Esophagus muscularis mucosa (tissue), 4 donors: ENCODE results near the gene CIC. TPM values are rescaled to one million over a fixed set of nuclear protein-coding genes. Genes with fewer than 3 reads are reported as not detected.

ENCODE experiments used
- DNase-seq: peaks from one replicate; pipeline ENCODE4 v3.0.0-alpha.2; 2017; ENCODE audit errors: extremely low spot score
- H3K27ac ChIP-seq, 4 donors: fragments of 200-600 bp; sonication (generic); replicated peaks in 1 of 4; 1 replicate in 3 of 4; 2 replicates in 1 of 4; pipeline ENCODE4 v1.5.1; 2016 to 2019; ENCODE audit warnings: mild to moderate bottlenecking in 1 of 4
- H3K27me3 ChIP-seq, 4 donors: fragments of 200-600 bp; sonication (generic); one replicate each; pipeline versions ENCODE4 v1.5.1 to v1.6.0; 2016 to 2019
- H3K36me3 ChIP-seq, 4 donors: fragments of 200-600 bp; sonication (generic); one replicate each; pipeline ENCODE4 v1.5.1; 2016 to 2019
- H3K4me1 ChIP-seq, 4 donors: fragments of 200-600 bp; sonication (generic); one replicate each; pipeline ENCODE4 v1.5.1; 2016 to 2019
- H3K4me3 ChIP-seq, 4 donors: fragments of 200-600 bp; sonication (generic); 1 replicate in 2 of 4; 2 replicates in 2 of 4; pipeline ENCODE4 v1.5.1; 2016 to 2019; ENCODE audit warnings: mild to moderate bottlenecking in 4 of 4, moderate library complexity in 1 of 4
- H3K9me3 ChIP-seq, 4 donors: fragments of 200-600 bp; sonication (generic); 1 replicate in 3 of 4; 2 replicates in 1 of 4; pipeline ENCODE4 v1.5.1; 2016 to 2019
- CTCF ChIP-seq, 3 experiments: fragments of 200-600 bp in 2 of 3; fragments of 450-650 bp in 1 of 3; sonication (generic) in 2 of 3; IDR thresholded peaks; one replicate each; pipeline ENCODE4 v1.5.1; 2017 to 2019; ENCODE audit warnings: antibody characterized with exemption in 3 of 3, mild to moderate bottlenecking in 2 of 3, moderate library complexity in 1 of 3
- EP300 ChIP-seq: sonication (generic); formaldehyde crosslinking; IDR thresholded peaks from one replicate; pipeline ENCODE4 v1.6.1; 2017; ENCODE audit warnings: antibody characterized with exemption
- POLR2A ChIP-seq: fragments of 450-650 bp; IDR thresholded peaks from one replicate; pipeline ENCODE4 v1.6.1; 2017; ENCODE audit warnings: antibody characterized with exemption, moderate library complexity, mild to moderate bottlenecking, low read depth
- POLR2AphosphoS5 ChIP-seq, 2 donors: sonication (generic); formaldehyde crosslinking; IDR thresholded peaks; one replicate each; pipeline ENCODE4 v1.6.1; 2017; ENCODE audit warnings: antibody characterized with exemption in 2 of 2
- WGBS: methylation state at CpG from one replicate; pipeline ENCODE4 v1.1.5; 2018; 5-methylcytosine and 5-hydroxymethylcytosine counted together
- intact Hi-C: fragments of 100-400 bp; cut with DNase I; formaldehyde crosslinking; loops from one replicate; pipeline ENCODE4 v1.15.1; 2023
- total RNA-seq, 4 donors: library from RNA; depleted of rRNA; stranded (reverse); fragments of >200 nt; gene quantifications; one replicate each; pipeline versions ENCODE4 v1.1.0 to v1.2.1, GENCODE V29; 2016

The CIC gene
- total RNA-seq, 4 donors from 2014 or later: 37.8 to 74.2 (median 56.3) TPM

GRCh38 chr19:42279155-42279901 is 10.3 kb downstream of the CIC start:
- H3K27me3 ChIP-seq: no peaks in the 10 kb centered on the region
- H3K4me3 ChIP-seq: peak overlapping the region; percentile 74 to 98 (median 85)
- H3K4me1 ChIP-seq: peaks cover 72 to 91% (median 88%) of the 10 kb centered on the region in 4 donors
- intact Hi-C loops: loop anchor here (2.0 kb wide), 1 partner anchor 33 kb away; no protein-coding TSS in a partner anchor
- DNase-seq: no peak
- TF ChIP-seq POLR2AphosphoS5 (IDR thresholded peaks at IDR 0.05) (no peak), POLR2A (no peak), EP300 (no peak), CTCF (IDR thresholded peaks at IDR 0.05) (no peak)
- peaks cover 0 to 26% (median 9%) of the 10 kb centered on the region in 4 donors for H3K36me3 ChIP-seq
- H3K27ac ChIP-seq: peak overlapping the region; percentile 94 to 99 (median 98)
- 8% methylated on average over 6 of the region's 6 CpGs for WGBS
- no peaks in the 10 kb centered on the region for H3K9me3 ChIP-seq

- Histone ChIP-seq H3K4me1 (peaks cover 79 to 90% (median 87%) of the 10 kb centered on the region in 4 donors), H3K36me3 (peaks cover 0 to 18% (median 2%) of the 10 kb centered on the region in 4 donors), H3K27me3 (no peaks in the 10 kb centered on the region), H3K4me3 (peak overlapping the region; percentile 74 to 98 (median 85)), H3K9me3 (no peaks in the 10 kb centered on the region), H3K27ac (peak overlapping the region; percentile 94 to 99 (median 98))
- TF ChIP-seq POLR2AphosphoS5 (IDR thresholded peaks at IDR 0.05) (peak; percentile 77 to 81), POLR2A (no peak), EP300 (no peak), CTCF (IDR thresholded peaks at IDR 0.05) (peak; percentile 94 to 96 (median 94))
- 0% methylated on average over 55 of the region's 89 CpGs for WGBS
- intact Hi-C loops: loop anchor here (2.0 kb wide), 1 partner anchor 33 kb away; no protein-coding TSS in a partner anchor
- peak; percentile 97 for DNase-seq
Measured at GRCh38 chr19:42279902-42280814, 11.1 kb downstream of the CIC start.

GRCh38 chr19:42280815-42281145 is 11.7 kb downstream of the CIC start:
- Histone ChIP-seq H3K36me3 (peaks cover 0 to 11% (median 0%) of the 10 kb centered on the region in 4 donors), H3K27me3 (no peaks in the 10 kb centered on the region), H3K9me3 (no peaks in the 10 kb centered on the region), H3K4me3 (peak overlapping the region; percentile 74 to 98 (median 85)), H3K4me1 (peaks cover 79 to 90% (median 87%) of the 10 kb centered on the region in 4 donors), H3K27ac (peak overlapping the region; percentile 94 to 99 (median 98))
- TF ChIP-seq POLR2A: no peak
- TF ChIP-seq POLR2AphosphoS5 (IDR thresholded peaks at IDR 0.05): no peak
- no peak for TF ChIP-seq CTCF (IDR thresholded peaks at IDR 0.05)
- no peak for TF ChIP-seq EP300
- no peak for DNase-seq
- 0% methylated on average over 5 of the region's 20 CpGs for WGBS
- intact Hi-C loops: no loop called here

GRCh38 chr19:42281146-42281826 is 12.2 kb downstream of the CIC start:
- Histone ChIP-seq H3K9me3 (no peaks in the 10 kb centered on the region), H3K36me3 (peaks cover 0 to 6% (median 0%) of the 10 kb centered on the region in 4 donors), H3K27me3 (no peaks in the 10 kb centered on the region), H3K4me3 (peak overlapping the region; percentile 74 to 98 (median 85)), H3K4me1 (peaks cover 79 to 92% (median 87%) of the 10 kb centered on the region in 4 donors), H3K27ac (peak overlapping the region; percentile 94 to 99 (median 98))
- no peak for DNase-seq
- intact Hi-C loops: no loop called here
- WGBS: 0% methylated on average over 5 of the region's 25 CpGs
- peak; percentile 44 to 46 for TF ChIP-seq POLR2AphosphoS5 (IDR thresholded peaks at IDR 0.05)
- no peak for TF ChIP-seq EP300
- no peak for TF ChIP-seq POLR2A
- TF ChIP-seq CTCF (IDR thresholded peaks at IDR 0.05): peak in 1 of 3 experiments; percentile 22
